HG02852 (cell line): ENCODE results near the gene KIF5B.
A peak's percentile ranks its signal among the peaks of the same experiment; 100 is the strongest.
"Not testable (repeated sequence)": the region's sequence is repeated elsewhere in the genome, so short reads cannot be mapped to it uniquely, and the experiment has no call there.

Source experiments
- ATAC-seq: cut with Tn5 transposase; IDR thresholded peaks from one replicate; pipeline ENCODE4 v1.9.1; 2021; ENCODE audit warnings: mild to moderate bottlenecking, moderate library complexity; ENCODE audit not compliant: unreplicated experiment

The KIF5B gene

DNA sequence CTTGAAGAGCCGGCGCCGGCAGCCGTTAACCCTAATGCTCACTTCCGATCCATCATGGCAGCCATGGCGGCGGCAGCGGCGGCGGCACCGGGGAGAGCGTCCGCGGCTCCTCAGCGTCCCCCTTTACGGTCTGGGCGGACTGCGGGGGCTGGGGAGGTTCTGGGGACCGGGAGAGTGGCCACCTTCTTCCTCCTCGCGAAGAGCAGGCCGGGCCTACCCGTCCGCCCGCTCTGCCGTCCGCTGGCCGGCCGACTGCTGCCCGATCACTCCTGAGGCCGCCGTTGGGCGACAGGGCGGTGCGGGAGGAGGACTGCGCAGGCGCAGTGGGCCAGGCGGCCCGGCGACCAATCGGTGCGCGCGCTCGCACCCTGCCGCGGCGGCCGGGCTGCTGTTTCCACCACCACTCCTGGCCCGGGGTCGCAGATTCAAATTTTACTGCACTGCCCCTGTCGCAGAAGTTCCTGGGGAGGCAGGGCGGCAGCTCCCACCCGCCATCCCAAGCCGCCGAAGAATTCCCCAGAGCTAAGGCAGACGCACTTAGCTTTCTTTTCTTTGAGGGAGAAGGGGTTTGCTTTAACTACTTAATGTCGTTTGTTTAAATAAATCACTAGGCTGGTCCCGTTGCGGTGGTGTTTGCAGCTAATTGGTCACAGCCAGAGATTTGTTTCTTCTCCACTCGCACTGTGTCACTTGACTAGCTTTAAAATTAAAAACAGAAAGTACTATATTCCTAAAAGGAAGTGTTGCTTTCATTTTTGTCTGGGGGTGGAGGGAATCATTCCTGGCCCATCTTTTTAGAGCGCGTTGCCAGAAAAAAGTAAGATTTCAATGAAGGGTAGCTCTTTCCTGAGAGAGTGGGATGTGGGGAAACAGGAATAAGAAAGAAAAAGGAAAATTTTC, at the start of gene KIF5B:
Gene KIF5B (minus strand): TSS at position 290 of the 900 bp plus-strand sequence. CDS start 452 bp downstream, outside the sequence.
- ATAC-seq = peak; percentile 83

DNA sequence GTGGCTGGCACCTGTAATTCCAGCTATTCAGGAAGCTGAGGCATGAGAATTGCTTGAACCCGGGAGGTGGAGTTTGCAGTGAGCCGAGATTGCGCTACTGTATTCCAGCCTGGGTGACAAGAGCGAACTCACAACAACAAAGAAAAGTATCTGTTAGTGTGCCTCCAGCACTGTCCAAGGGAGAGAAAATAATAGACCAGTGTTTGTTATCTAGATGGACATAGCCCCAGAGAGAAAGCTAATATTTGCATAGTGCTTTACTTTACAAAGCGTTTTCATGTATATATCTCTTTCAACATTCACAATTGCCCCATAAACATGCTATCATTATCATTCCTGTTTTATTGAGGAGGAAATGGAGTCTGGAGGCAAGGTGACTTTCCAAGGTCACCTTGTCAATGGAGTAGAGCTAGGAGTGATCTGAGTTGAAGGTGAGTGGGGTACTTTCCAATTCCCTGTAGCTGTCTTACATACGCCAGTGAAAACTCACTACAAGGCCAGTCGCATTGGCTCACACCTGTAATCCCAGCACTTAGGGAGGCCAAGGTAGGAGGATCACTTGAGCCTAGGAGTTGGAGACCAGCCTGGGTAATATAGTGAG, 49.7 kb upstream of the KIF5B start:
- ATAC-seq = no peak

DNA sequence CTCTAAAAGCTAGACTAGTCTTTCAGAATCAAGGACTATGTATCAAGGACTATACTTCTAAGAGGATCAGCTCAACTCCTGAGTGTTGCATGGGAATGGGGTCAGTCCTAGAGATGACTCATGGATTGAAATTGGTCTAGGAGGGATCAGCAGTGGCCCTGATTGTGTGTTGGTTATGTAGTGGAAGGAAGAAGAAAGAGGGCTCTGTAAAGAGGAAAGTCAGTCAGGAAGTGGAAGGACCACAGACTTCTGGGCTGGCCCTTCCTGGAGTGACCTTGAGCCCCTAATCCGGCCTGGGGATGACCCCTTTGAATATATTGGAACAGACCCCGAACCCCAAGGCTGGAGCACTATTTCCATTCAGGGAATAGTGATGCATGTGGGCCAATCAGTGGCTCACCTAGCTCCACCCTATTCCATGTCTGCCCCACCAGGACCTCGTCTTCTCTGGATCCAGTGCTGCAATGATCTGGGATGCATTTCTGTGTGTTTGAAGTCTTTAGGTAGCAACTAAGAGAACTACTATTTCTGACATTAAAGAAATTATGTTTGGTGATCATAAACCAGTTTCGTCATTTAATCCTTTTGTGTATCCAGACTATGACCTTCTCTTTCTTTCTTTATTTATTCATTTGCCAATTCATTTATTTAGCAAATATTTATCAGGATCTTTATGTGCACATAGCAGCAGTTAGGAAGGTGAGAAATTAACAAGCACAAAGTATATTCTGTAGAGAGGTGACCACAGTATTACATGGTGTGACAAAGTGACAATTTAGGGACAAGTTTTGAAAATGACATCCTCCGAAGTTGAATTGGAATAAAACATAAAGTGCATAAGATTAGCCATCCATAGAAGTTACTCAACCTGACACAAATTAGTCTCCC, 48.6 kb upstream of the KIF5B start:
- no peak for ATAC-seq

DNA sequence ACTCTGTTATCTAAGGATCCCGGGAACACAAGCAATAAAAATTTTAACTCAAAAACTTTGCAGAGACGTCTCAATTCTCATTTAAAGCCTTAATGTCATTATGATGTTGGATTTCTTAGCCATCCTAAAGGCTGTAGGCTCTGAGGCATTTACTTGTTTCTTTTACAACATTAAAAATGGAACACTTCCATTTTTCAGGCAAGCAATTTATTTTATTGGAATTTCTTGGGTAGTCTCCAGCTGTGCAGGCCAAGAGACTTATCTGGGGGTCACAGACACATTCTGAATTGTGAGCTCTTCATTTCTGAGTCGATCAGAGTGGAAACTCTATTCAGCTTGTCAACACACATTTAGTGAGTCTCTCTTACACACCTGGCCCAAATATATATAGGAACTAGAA, 48.0 kb upstream of the KIF5B start:
- no peak for ATAC-seq

DNA sequence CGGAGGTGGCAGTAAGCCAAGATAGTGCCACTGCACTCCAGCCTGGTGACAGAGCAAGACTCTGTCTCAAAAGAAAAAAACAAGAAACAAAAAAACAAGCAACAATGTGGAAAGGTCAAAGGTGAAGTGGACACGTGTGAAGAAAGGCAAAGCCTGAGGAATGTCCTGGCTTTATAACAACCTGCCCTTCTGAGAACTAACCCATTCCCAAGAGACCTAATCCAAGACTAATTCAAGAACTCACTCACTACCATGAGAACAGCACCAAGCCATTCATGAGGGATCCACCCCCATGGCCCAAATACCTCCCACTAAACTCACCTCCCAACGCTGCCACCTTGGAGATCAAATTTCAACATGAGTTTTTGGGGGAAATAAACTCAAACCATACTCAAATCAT, 47.5 kb upstream of the KIF5B start:
- no peak for ATAC-seq

DNA sequence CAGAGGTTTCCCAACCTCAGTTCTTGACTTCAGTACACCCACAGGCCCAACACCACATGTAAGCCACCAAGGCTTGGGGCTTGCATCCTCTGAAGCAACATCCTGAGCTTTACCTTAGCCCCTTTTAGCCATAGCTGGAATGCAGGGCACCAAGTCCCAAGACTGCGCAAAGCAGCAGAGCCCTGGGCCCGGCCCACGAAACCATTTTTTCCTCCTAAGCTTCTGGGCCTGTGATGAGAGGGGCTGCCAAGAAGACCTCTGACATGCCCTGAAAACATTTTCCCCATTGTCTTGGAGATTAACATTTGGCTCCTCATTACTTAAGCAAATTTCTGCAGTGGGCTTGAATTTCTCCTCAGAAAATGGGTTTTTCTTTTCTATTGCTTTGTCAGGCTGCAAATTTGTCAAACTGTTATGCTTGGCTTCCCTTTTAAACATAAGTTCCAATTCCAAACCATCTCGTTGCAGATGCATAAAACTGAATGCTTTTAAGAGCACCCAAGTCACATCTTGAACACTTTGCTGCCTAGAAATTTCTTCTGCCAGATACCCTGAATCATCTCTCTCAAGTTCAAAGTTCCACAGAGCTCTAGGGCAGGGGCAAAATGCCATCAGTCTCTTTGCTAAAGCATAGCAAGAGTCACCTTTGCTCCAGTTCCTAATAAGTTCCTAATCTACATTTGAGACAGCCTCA, 42.5 kb upstream of the KIF5B start:
- not testable (repeated sequence) for ATAC-seq

DNA sequence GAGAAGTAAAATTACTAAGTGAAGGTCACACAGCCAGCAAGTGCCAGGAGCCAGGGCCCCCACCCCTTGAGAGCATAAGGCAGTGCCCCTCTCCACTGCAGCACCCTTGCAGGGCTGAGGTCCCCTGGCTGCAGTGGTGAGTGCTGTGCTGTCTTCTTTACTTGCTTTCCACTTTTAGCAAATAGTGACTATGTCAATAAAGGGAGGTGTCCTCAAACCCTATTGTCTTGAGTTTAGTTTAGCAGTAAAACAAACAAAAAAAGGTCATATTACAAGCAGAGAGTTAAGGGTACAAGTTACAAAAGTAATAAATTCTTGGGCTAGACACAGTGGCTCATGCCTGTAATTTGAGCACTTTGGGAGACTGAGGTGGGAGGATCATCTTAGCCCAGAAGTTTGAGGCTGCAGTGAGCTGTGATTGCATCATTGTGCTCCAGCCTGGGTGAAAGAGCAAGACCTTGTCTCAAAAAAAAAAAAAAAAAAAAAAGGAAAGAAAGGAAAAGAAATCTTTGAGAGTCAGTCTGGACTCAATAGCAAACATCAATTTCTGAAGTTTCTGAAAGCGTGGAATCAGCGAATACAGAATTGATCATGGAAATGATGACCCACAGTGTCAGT, 39.0 kb upstream of the KIF5B start:
- ATAC-seq = no peak

DNA sequence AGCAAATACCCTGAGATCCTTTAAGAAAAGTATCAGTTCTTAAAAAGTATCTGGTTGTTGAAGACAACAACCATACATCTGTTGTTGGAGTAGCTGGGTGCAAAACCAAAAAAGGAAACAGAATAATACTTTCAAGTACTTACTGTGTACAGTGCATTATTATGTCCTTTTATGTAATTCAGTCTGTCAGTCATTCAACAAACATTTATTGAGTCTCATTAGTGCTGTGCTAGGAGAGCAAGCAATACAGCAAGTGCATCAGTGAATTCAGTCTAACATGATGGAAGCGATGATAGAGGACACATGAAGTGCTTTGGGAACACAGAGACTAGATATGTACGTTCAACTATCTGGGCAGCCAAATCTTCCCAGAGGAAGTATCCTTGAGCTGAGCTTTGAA, 37.4 kb upstream of the KIF5B start:
- ATAC-seq = no peak

DNA sequence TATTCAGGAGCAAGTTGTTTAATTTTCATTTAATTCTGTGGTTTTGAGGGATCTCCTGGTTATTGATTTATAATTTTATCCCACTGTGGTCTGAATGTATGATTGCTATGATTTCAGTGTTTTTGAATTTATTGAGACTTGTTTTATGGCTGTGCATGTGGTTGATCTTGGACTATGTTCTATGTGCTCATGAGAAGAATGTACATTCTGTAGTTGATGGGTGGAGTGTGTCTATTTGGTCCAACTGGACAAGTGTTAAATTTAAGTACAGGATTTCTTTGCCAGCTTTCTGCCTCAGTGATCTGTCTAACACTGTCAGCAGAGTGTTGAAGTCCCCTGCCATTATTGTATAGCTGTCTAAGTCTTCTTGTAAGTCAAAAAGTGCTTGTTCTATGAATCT, 34.8 kb upstream of the KIF5B start:
- ATAC-seq = no peak

DNA sequence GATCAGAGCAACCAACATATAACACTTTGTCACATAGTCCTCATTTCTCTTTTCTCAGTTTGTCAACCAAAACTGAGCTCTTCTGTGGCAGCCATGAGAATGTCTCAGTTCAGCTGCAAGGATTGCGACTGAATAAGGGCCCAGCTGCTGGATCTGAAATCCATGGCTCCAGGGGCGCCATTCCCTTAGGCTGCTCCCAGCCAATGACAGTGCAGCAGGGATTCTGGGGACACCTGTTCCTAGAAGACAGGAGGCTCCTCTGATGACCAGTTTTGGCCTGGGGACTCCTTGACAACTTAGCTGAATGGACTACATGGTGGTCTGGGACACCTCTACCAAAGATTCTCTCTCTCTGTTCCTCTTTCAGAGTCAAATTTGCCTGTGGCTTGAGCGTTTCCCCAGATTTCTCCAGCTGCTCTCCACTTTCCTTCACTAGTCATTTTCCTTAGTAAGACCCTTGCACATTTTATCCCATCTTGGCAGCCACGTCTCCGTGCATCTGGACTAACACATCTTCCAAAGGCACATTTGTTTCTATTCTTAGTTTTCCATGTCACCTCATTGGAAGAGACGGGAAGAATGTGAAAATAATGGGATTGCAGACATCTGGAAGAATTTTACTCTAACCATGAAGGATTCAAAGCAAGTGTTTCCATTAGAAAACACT, 28.1 kb upstream of the KIF5B start:
- ATAC-seq = no peak

DNA sequence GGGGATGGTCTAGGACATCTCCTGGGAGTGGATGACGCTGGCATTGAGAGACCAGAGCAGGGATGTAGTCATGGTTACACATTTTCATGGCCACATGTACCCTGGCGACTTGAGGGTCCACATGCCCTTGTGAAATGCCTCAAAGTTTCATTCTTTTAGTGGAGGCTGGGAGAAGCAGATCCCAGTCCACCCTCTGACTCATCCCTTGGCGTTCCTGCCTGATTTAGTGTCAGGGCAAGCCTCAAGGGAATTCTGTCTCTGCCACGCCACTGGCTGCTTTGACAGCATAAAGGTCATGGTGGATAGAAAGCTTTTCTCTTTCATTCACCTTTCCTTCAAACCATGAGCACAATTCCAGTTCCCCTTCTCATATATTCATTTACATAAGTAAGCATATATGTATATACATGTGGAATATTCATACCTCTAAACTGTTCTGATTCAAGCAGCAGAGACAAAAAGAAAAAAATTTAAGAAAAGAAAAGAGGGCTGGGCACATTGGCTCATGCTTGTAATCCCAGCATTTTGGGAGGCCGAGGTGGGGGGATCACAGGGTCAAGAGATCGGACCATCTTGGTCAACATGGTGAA, 21.8 kb upstream of the KIF5B start:
- ATAC-seq = no peak

DNA sequence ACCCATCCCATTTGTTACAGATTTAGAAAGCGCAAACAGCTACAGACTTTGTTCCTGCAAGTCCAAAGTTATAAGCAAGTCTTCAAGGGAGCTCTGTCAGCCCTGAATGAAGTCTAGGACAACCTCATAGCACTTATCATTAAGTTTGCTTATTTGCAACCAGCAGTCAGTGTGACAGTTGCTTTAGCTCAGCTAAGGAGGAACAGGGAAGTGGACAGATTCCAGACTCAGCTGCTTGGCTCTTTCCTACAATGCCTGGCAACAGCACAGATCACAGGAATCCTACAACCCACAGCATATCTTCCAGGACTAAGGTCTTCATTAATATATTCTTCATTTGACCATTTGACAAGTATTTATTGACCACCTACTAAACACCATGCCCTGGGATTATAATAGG, 17.4 kb upstream of the KIF5B start:
- ATAC-seq = no peak

DNA sequence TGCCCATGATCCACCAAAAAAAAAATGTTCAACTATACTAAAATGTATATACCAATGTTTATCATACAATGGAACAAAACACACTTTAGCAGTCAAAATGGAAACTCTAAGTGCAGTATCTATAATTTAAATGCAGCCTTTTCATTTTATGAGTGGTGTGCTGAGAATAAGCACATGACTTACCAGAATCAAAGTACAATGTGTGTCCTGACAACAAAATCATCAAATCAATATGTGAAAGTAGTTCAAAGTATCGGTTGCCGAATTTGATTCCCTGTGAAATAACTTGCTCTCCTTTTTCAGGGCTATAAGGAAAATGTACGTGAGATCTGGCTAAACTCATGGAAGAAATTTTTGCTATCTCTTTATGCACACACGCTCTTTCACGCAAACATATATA, 16.9 kb upstream of the KIF5B start:
- no peak for ATAC-seq

DNA sequence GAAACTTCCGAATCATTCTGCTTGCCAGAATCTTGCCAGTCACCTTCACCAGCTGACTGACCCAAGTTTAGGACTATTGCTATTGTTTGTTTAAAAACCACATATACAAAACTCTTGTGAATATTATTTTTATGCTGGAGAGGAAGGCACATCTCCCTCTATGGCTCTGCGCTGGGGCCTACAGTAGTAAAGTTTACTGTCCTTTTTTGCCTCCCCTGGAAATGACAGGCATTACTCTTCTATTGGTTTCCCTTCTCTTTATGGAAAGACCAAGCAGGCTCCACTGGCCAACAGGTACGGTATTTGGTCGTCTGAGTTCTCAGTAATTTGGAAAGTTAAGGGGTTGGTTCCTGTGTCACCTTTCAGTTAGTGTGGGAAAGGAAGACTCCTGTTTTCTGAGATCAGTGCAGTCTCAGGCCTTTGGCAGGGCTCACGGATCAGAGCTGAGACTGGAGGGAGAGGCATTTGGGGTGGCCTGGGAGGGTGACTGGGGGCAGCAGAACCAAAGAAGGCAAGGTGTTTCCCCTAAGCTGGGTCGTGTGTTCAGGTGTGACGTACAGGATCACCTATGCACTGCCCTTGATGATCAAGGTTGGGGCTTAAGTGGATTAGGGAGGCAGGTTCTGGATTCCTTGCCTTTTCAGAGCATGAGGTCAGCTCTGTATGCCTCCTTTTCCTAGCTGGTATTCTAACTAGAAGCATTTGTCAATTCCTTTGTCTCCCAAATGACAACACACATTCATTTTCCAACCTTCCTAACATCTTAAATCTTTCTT, 16.0 kb upstream of the KIF5B start:
- no peak for ATAC-seq

DNA sequence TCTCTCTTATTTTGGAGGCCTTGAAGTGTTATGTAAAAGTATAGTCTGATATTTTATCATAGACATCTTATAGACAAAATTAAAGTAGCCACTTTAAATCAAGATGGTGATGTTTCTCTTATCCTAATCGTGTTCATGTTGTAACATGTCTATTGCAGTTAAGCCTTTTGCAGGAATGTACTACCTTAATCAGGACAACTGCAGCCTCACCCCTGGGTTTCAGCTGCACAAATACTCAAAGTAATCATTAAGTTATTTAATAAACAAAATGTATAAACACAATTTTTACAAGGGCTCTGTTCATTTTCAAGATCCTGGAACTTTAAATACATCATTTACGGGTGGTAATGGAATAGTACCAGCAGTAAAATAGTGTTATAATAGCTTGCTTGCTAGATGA, 14.4 kb upstream of the KIF5B start:
- no peak for ATAC-seq

DNA sequence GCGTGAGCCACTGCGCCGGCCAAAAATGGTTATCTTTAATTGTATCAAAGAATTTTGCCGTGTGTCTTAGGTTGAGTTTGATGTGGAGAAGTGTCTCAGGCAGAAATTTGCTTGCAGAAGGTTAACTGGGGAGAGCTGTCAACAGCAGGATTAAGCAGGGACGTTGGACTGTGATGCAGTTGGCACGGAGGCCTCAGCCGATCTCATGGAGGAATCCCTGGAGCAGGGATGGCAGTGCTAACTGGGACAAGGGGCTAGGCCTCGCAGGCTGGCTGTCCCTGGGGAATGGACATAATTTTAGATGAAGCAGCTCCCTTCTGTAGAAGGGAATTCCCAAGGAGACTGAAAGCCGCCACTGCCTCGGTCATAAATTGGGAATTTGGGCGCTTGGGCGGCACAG, 12.3 kb upstream of the KIF5B start:
- no peak for ATAC-seq

DNA sequence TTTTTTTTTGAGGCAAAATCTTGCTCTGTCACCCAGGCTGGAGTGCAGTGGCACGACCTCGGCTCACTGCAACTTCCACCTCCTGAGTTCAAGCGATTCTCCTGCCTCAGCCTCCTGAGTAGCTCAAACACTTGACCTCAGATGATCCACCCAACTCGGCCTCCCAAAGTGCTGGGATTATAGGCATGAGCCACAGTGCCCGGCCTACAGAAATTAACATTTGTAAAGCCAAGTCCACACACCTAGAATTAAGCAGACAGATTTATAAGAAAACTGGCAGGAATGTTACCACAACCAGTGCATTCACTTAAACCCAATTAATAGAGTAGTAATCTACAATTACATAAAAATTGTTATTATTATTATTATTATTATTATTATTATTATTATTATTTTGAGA, 11.7 kb upstream of the KIF5B start:
- ATAC-seq = not testable (repeated sequence)

DNA sequence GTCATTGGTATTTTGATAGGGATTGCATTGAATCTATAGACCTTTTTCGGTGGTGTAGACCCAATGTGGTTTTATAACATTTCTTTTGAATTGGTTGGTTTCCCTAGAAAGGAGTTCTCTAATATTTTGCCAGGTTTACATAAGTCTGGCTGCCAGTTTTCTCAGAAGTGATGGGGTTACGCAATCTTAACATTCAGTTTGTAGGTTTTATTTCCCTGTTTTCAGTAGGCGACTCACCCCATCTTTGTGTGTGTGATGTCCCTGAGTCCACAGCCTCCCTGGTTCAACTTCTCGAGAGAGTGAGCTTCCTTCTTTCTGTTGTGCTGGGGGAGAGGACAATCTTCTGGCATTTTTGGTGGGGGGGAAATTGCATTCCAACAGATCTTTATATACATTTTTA, 9.6 kb upstream of the KIF5B start:
- ATAC-seq = no peak

DNA sequence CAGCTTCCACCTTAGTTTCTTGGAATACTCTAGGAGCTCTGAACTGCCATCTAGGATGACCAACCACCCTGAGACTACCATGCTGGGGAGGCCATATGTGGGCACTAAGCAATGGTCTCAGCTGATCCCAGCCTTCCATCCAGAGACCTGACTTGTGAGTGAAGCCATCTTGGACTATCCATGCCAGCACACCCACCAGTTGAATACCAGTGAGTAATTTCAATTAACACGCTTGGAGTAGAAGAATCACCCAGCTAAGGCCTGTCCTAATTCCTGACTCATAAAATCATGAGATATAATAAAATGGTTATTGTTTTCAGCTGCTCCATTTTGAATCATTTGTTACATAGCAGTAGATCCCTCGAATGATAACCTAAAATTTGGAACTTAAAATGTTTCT, 5.2 kb upstream of the KIF5B start:
- no peak for ATAC-seq
